EL (cell line): ENCODE results near the gene CLIC1.

Experiments
- DNase-seq: peaks from one replicate; pipeline ENCODE4 v3.0.0-alpha.2; 2016

Gene CLIC1

DNA sequence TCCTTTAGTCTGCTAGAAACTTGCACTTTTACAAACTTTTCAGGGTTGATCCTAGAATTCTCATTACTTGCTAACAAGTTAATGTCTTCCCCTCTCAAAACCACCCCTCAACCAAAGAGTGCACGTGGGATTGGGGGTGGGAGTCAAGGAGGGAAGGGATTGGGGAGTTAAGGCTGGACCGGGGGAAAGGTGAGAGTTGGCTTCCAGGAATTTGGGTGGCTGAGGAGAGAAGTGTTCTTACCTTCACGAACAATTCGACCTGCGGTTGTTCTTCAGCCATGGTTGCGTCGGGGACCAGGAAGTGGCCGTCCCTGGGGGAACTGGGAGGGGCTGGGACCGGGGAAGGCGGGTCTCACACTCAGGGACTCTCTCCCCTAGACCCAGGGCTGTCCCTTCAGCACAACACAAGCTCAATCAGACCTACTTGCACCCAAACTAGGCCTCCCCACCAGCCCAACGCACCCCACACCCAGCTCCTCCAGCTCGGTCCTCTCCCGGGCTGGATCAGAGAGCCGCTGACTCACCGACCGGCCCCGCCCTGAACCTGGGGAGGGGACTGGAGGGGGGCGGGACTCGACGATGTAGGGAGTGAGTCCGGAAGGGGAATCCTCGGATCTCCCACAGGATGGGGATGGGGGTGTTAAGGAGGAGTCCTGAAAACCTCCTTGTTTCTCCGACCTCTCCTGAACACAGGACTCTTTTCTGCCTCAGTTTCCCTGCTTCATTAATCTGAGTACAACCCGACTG lies at the start of gene CLIC1:
Gene CLIC1 (minus strand): TSS at position 510 of the 747 bp plus-strand sequence. CDS start 230 bp downstream, at position 280.
- DNase-seq: peak; percentile 91

DNA sequence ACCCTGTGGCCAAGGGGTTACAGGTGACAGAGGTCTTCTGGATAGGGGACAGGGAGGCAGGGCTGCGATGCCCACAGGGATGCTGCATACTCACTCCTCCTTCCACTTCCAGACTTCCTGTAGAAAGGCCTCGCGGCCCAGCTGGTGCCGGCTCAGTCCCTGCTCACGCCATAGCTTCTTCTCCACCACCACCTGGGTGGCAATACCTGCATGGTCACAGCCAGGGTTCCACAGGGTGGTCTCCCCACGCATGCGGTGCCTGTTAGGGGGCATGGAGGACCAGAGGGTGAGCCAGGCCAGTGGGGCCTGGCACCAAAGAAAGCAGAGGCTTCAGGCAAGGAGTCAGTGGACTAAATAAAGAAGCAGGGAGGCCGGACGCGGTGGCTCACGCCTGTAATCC lies 49.1 kb upstream of the CLIC1 start:
- DNase-seq: no peak

DNA sequence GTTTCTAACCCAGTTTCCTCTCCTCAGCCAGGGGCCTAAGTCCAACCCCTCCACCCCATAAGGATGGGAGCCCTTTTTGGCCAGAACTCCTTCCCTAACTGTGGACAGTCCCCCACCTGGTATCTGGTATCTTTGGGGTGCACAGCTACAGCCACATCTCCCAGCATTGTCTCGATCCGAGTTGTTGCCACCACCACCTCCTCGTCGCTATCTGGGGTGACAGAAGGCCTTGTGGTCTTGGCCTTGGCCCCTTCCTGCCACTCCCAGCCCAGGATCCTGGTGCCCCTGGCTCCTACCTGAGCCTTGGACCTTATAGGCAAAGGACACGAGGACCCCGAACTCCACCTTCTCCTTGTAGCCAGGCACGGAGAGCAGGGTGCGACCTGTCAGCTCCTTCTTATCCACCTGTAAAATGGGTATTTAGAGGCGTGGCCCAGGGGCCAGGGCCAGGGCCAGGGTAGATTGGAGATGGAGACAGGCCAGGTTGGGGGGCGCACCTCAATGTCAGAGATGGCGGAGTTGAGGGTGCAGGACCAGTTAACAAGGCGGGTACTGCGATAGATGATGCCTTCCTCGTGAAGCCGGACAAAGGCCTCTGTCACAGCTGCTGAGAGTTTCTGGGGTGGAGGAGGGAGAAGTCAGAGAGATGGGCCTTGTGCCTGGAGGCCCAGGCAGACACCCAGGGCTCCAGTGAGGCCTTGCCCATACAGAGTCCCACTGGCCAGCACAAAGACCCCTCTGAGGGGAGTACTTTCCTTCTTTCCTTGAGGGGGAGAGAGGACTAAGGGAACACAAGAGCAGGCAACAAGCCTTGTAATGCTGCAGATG lies 48.0 kb upstream of the CLIC1 start:
- DNase-seq: no peak

GRCh38 chr6:31782126-31782855 lies 46.0 kb upstream of the CLIC1 start:
- DNase-seq: no peak

DNA sequence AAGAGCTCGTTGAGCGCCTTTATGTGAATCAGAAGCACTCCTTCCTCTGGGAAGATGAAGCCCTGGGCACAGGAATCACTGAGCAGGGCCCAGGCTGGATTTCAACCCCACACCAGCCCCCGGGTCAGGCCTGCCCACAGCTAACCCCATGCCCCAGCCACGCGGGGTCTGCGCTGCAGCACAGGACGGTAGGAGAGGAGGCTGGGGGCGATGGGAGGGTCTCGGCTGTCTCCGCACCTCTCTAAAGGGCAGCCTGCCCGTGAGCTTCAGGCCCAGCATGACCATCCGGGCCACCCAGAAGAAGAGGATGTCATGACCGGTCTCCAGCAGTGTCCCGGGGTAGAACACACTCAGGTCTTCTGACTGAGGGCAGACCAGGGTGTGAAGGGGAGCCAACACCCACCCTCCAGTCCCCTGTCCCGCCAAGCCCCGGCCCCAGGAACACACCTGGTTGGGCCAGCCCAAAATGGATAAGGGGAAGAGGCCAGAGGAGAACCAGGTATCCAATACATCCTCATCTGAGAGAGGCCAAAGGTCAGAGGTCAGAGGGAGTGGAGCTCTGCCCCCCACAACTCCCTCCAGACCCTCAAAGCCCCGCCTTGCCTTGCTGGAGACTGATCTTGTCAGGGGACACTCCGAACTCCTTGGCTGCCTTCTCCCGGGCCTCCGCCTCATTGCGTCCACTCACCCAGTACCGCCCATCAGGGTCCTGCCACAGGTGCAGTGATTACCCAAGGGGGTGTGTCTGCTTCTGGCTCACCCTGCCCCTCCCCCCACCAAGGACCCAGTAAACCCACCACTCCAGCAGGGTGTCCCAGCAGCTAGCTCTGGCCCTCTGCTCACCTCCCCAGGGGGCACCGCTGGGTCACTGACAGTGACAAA lies 45.2 kb upstream of the CLIC1 start:
- no peak for DNase-seq

DNA sequence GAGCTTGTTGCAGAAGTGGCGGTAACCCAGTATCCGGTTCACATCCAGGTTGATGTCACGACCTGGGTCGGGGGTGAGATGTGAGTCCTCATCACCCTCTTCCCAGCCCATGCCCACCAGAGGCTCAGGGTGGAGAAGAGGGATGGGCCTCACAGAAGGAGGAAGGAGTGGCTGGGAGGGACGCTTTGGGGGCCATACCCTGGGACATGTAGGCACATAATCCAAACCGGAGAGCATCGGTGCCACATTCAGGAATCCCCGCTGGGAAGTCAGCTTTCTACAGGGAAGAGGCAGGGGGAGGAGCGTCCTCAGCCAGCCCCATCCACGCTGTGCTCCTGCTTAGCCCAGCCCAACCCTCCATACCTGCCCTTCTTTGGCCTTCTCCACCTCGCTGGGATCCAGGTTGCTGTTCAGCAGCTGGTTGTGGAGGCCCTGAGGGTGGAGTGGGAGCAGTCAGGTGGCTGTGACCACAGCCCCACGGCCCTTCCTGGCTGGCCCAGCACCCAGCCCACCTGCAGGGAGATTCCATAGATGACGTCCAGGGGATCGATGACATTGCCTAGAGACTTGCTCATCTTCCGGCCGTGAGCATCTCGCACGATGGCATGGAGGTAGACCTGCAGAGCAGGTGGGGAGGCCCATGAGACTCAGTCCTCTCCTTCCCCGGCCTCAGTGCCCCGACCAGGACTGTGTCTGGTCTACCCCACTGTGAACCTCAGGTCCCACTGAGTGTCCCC lies 44.3 kb upstream of the CLIC1 start:
- no peak for DNase-seq

DNA sequence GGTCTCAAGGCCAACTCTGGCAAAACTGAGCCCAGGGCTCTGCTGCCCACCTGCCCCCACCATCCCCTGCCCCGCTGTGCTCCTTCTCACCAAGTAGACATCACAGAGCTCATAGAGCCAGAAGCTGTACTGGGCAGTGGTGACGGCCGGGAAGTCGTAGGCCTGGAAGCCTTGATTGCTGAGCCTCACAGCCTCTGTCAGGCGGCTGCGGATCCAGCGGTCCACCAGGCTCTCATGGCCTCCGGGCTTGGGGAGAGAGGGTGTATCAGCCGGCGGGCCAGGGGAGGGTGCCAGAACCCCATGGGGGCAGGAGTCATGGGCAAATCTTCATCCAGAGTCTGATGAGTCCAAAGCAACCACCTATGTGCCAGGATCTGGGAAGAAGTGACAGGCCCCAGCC lies 43.6 kb upstream of the CLIC1 start:
- no peak for DNase-seq

GRCh38 chr6:31778999-31779885 lies 42.9 kb upstream of the CLIC1 start:
- DNase-seq: no peak

- DNase-seq: no peak
Measured at GRCh38 chr6:31778193-31778592, 41.9 kb upstream of the CLIC1 start.

- no peak for DNase-seq
Measured at GRCh38 chr6:31777667-31778050, 41.3 kb upstream of the CLIC1 start.

DNA sequence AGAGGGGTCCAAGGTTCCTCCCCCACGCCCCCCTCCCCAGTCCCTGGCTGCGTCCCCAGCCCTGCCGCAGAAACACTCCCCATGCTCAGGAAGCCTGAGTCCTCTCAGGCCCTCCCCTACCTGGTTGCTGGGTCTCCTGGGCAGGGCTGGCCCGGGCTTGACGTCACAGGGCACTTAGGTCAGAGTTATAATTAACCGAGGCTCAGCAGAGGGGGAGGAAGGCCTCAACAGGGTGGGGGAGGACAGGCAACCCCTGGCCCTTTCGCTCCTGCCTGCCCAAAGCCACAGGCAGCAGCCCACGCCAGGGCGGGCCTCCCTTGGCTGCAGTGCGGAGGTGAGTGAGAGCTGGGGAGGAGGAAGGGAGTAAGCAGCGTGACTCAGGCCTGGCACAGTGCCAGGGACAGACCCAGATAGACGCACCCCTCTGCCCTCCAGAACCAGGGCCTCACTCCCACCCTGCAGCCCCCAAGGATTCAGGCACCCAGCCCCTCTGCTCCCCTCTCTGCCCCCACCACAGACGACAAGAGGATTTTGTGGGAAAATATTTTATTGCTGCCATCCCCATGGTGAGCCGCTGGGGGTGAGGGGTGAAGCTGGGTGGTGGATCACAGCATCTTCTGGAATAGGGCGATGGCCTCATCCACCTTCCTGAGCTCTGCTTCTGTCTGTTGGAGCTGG lies 40.8 kb upstream of the CLIC1 start, which contains the start of gene VWA7:
Gene VWA7 (minus strand): TSS at position 340 of the 678 bp plus-strand sequence. CDS start 549 bp downstream, outside the sequence.
- peak; percentile 80 for DNase-seq

DNA sequence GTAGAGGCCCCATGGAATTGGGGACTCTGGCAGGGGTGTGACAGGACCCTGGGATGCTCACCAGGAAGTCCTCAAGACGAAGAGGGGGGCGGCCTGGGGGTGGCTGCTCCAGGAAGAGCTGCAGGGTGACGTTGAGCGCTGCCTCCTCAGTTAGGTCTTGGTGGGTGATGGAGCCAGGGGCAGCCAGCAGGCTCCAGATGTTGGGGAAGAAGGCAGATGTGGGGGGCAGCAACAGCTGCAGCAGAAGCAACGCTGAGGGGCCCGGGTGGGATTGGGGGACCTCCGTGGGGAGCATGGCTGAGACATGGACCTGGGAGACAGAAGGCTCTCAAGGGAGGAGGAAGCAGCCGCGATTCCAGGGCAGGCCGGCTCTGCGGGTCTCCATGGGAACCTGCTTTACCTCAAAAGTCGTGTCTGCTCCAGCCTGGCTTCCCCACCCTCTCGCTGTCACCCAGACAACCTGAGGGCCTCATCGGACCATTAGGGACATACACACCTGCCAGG lies 40.2 kb upstream of the CLIC1 start:
- no peak for DNase-seq

GRCh38 chr6:31775633-31776484 lies 39.5 kb upstream of the CLIC1 start:
- no peak for DNase-seq

DNA sequence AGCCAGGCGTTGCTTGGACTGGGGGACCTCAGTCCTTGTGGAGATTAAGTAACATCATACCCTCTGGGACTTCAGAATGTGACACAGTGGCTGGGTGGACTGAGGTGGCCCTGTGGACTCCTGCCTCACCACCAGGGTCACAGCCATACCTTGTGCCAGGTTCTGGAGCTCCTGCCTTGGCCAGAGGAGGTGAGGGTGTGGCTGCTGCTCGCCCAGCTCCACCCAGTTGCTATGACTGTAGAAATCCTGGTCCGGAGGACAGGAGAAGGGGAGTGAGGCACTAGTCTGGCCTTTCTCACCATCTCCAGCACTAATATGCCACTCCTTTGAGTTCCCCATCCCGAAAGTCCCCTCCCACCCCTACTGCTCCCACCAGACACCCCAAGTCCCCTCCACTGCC lies 38.9 kb upstream of the CLIC1 start:
- DNase-seq: no peak

GRCh38 chr6:31771992-31772358 lies 35.6 kb upstream of the CLIC1 start:
- DNase-seq: peak; percentile 33

DNA sequence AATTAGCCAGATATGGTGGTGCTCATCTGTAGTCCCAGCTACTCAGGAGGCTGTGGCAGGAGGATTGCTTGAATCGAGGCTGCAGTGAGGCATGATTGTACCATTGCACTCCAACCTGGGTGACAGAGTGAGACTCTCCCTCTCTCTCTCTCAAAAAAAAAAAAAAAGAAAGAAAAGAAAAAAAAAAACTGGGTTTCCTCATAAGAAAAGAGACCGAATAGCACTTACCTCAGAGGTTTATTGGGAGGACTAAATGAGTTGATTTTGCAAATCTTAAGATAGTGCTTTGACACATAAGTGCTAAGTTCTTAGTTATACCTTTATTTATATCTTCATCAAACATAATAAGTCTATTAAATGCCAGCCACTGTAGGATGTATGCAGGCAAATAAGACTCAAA lies 34.5 kb upstream of the CLIC1 start:
- no peak for DNase-seq

DNA sequence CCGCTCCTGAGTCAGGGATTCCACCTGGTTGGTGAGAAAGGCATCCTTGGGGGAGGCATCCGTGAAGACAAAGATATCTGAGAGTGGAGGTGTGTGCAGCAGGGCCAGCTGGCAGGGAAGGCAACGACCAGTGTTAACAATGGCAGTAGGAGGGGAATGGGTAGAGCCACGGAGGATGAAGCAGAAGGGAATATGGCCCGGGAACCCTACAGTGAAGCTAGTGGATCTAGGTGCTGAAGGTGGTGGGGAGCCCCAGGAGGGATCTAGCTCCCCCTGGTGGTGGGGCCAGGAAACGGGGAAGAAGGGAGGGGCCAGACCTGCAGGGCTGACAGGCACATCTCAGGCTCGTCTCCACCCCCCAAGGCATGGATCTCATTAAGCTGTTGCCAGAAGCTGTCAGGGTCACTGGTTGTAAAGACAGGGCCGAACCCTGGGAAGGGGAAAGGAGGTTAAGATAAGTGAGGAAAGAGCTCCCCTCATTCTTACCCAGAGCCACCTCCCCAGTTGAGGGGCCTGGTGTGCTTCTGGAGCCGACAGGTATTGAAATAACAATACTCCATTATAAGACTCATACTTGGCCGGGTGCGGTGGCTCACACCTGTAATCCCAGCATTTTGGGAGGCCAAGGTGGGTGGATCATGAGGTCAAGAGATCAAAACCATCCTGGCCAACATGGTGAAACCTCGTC lies 33.5 kb upstream of the CLIC1 start:
- peak; percentile 65 for DNase-seq
